Endothelial cell of umbilical vein (primary cell): ENCODE data around the gene NUTM2G. TPM values are rescaled to one million over a fixed set of nuclear protein-coding genes. Genes with fewer than 3 reads are reported as not detected.
"Not testable (repeated sequence)": the region's sequence is repeated elsewhere in the genome, so short reads cannot be mapped to it uniquely, and the experiment has no call there.

Experiments
- BruUV-seq: library from RNA; stranded (reverse); fragments of 400-500 nt; replicated peaks from 2 replicates; lab custom pipeline; 2021; lab: Mats Ljungman, UMichigan
- CTCF ChIA-PET: fragments of 300-600, 350-600 bp; sonication (Branson Sonifier 250); formaldehyde crosslinking; loops from one replicate; lab custom pipeline; 2021; ENCODE audit warnings: antibody characterized with exemption, inconsistent platforms; lab: Charles Lee
- POLR2A ChIA-PET: fragments of 300-600, 350-600 bp; sonication (Branson Sonifier 250); formaldehyde crosslinking; loops from one replicate; lab custom pipeline; 2021; ENCODE audit warnings: antibody characterized with exemption, inconsistent platforms; lab: Charles Lee
- DNase-seq: peaks from one replicate; pipeline ENCODE4 v3.0.0-alpha.2; 2011; ENCODE audit warnings: low read depth, low spot score
- FAIRE-seq: peaks from 2 replicates; lab custom pipeline; 2011; peaks lifted over from hg19 to GRCh38; lab: Jason Lieb, UNC
- H2AFZ ChIP-seq: 2 replicates; pipeline ENCODE4 v1.6.0; 2012; ENCODE audit warnings: low read depth, low read length, control low read depth, inconsistent platforms
- H3K27ac ChIP-seq: 2 replicates; pipeline ENCODE4 v1.5.1; 2011; ENCODE audit warnings: low read depth, mild to moderate bottlenecking, control low read depth, low read length, moderate library complexity; ENCODE audit not compliant: insufficient read depth
- H3K27me3 ChIP-seq, 2 experiments: 2 replicates each; pipeline versions ENCODE4 v1.6.0 to v1.6.1; 2011; ENCODE audit warnings: low read length in 2 of 2, mixed read lengths in 1 of 2; ENCODE audit not compliant: control insufficient read depth in 2 of 2, insufficient read depth in 2 of 2
- H3K36me3 ChIP-seq, 2 experiments: 2 replicates in 1 of 2; 3 replicates in 1 of 2; pipeline ENCODE4 v1.5.1; 2011; ENCODE audit warnings: low read length in 2 of 2, mild to moderate bottlenecking in 1 of 2, moderate library complexity in 1 of 2; ENCODE audit not compliant: control insufficient read depth in 2 of 2, insufficient read depth in 2 of 2; ENCODE audit errors: extremely low read depth in 1 of 2
- H3K4me1 ChIP-seq: 3 replicates; pipeline ENCODE4 v1.5.1; 2011; ENCODE audit warnings: mild to moderate bottlenecking, low read length; ENCODE audit not compliant: control insufficient read depth, insufficient read depth; ENCODE audit errors: extremely low read depth
- H3K4me2 ChIP-seq: 2 replicates; pipeline ENCODE4 v1.6.1; 2011; ENCODE audit warnings: low read length, control low read depth, mixed read lengths; ENCODE audit not compliant: insufficient read depth
- H3K4me3 ChIP-seq, 3 experiments: fragments of 200-600 bp in 1 of 3; sonication (generic), shearing (Covaris generic) in 1 of 3; replicated peaks in 1 of 3; 2 replicates each; pipeline ENCODE4 v1.5.1; 2011 to 2016; ENCODE audit warnings: control low read depth in 3 of 3, low read length in 3 of 3, mild to moderate bottlenecking in 2 of 3, inconsistent platforms in 1 of 3, low read depth in 1 of 3, moderate library complexity in 1 of 3; ENCODE audit not compliant: insufficient read depth in 1 of 3
- H3K79me2 ChIP-seq: 2 replicates; pipeline ENCODE4 v1.6.0; 2012; ENCODE audit warnings: low read length, inconsistent platforms; ENCODE audit not compliant: control insufficient read depth, insufficient read depth
- H3K9ac ChIP-seq: replicated peaks from 2 replicates; pipeline ENCODE3; 2011; ENCODE audit warnings: low read length, control low read depth; ENCODE audit not compliant: insufficient read depth; ENCODE audit errors: extremely low read depth
- H3K9me1 ChIP-seq: replicated peaks from 3 replicates; pipeline ENCODE4 v1.6.0; 2011; ENCODE audit warnings: mild to moderate bottlenecking, low read length; ENCODE audit not compliant: control insufficient read depth, insufficient read depth; ENCODE audit errors: extremely low read depth
- H3K9me3 ChIP-seq: replicated peaks from 2 replicates; pipeline ENCODE4 v1.5.1; 2012; ENCODE audit warnings: low read length, inconsistent platforms; ENCODE audit not compliant: control insufficient read depth, insufficient read depth
- H4K20me1 ChIP-seq: replicated peaks from 2 replicates; pipeline ENCODE3; 2011; ENCODE audit warnings: mild to moderate bottlenecking, low read length; ENCODE audit not compliant: control insufficient read depth, insufficient read depth; ENCODE audit errors: extremely low read depth
- dilution Hi-C: fragments of 300-500 bp; cut with MboI; formaldehyde crosslinking; loops from one replicate; pipeline ENCODE4 v1.15.0; 2019; ENCODE audit warnings: low sequenced_read_pairs; ENCODE audit not compliant: extremely low pct_ligation_motif_present
- intact Hi-C: fragments of 100-400 bp; cut with micrococcal nuclease; formaldehyde crosslinking; loops from one replicate; pipeline ENCODE4 v1.10.0; 2022
- polyA plus RNA-seq, 4 experiments: library from polyadenylated mRNA; depleted of rRNA in 3 of 4; stranded (reverse) in 3 of 4; unstranded in 1 of 4; fragments of >200 nt; gene quantifications; 2 replicates each; pipeline versions ENCODE4 v1.2.1 to v1.2.3, GENCODE V29; 2011 to 2012; ENCODE audit warnings: missing spikeins in 1 of 4
- total RNA-seq: library from RNA; stranded (reverse); gene quantifications from 2 replicates; pipeline ENCODE4 v1.2.3, GENCODE V29; 2021

The NUTM2G gene
- total and polyA plus RNA-seq, 2 donors (not counting 3 experiments of a cell fraction or from before 2014, with no cell fraction given) = not detected

DNA sequence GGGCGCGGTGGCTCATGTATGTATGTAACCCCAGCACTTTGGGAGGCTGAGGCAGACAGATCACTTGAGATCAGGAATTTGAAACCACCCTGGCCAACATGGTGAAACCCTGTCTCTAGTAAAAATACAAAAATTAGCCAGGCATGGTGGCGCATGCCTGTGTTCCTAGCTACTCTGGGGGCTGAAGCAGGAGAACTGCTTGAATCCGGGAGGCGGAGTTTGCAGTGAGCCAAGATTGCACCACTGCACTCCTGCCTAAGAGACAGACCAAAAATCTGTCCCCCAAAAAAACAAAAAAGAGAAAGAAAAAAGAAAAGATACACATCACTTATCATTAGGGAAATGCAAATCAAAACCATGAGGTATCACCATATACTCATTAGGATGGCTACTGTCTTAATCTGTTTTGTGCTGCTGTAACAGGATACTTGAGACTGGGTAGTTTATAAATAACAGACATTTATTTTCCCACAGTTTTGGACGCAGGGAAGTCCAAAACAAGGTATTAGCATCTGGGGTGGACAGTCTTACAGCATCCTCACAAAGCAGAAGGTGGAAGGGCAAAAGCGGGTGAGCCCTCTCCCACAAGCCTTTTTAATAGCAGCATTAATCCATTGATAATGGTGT lies 55.0 kb downstream of the NUTM2G start:
- H3K27ac ChIP-seq, H2AFZ ChIP-seq, BruUV-seq, H3K9me3 ChIP-seq, H3K9ac ChIP-seq, POLR2A ChIA-PET, H3K36me3 ChIP-seq, H3K9me1 ChIP-seq, intact Hi-C loops, DNase-seq, H3K4me1 ChIP-seq, H4K20me1 ChIP-seq, H3K4me3 ChIP-seq, CTCF ChIA-PET, dilution Hi-C loops, H3K27me3 ChIP-seq, H3K4me2 ChIP-seq, FAIRE-seq: not testable (repeated sequence)
- H3K79me2 ChIP-seq = peaks cover 40% of the 10 kb centered on the region

DNA sequence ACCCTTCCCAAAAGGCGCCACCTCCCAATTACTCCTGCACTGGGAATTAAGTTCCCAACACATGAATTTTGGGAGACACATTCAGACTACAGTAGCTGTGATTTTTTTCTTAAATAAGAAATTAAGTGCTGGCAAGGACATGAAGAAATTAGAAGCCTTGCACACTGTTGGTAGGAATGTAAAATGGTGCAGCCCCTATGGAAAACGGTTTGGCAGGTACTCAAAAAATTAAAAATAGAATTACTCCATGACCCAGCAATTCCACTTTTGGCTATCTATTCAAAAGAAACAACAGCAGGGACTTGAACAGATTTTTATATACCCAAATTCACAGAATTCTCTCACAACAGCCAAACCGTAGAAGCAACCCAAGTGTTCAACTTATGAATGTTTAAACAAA lies 55.5 kb downstream of the NUTM2G start:
- H3K4me2 ChIP-seq, H3K27ac ChIP-seq, H3K4me3 ChIP-seq, H3K9me1 ChIP-seq, H3K36me3 ChIP-seq, H2AFZ ChIP-seq, CTCF ChIA-PET, POLR2A ChIA-PET, BruUV-seq, intact Hi-C loops, H3K4me1 ChIP-seq, H3K9ac ChIP-seq, DNase-seq, H3K27me3 ChIP-seq, FAIRE-seq, H4K20me1 ChIP-seq, H3K9me3 ChIP-seq, dilution Hi-C loops: not testable (repeated sequence)
- peaks cover 38% of the 10 kb centered on the region for H3K79me2 ChIP-seq

DNA sequence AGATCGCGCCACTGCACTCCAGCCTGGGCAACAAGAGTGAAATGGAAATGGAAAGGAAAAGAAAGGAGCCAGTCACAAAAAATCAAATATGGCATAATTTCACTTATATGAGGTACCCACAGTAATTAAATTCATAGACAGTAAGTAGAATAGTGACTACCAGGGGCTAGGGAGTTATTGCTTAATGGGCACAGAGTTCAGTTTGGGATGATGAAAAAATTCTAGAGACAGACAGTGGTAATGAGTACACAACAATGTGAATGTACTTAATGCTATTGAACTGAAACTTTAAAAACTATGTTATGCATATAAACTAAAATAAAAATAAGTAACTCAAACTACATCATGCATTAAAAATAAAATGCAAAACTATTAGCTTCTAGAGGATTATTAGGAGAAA lies 56.2 kb downstream of the NUTM2G start:
- FAIRE-seq, POLR2A ChIA-PET, H3K9ac ChIP-seq: not testable (repeated sequence)

More for the DNA sequence above, 56.2 kb downstream of the NUTM2G start:
- H3K4me3 ChIP-seq, H4K20me1 ChIP-seq, H3K9me3 ChIP-seq, H3K36me3 ChIP-seq, H3K27ac ChIP-seq, BruUV-seq, DNase-seq, CTCF ChIA-PET, H3K4me2 ChIP-seq, dilution Hi-C loops, intact Hi-C loops, H3K27me3 ChIP-seq, H2AFZ ChIP-seq, H3K9me1 ChIP-seq, H3K4me1 ChIP-seq: not testable (repeated sequence)
- H3K79me2 ChIP-seq = peaks cover 33% of the 10 kb centered on the region

Other genes with a start within 250 kb of the NUTM2G start
- 8.7 and 8.8 TPM in 2 replicates for gene ZNF510, start 150.8 kb upstream of the NUTM2G start, total RNA-seq
- 3.2 and 4.4 TPM in 2 replicates for gene ZNF510, start 150.8 kb upstream of the NUTM2G start, polyA plus RNA-seq
- 3.6 and 4.4 TPM in 2 replicates for gene ZNF782, start 74.3 kb upstream of the NUTM2G start, total RNA-seq
- gene ZNF782, start 74.3 kb upstream of the NUTM2G start, polyA plus RNA-seq = 0.62 and 0.97 TPM in 2 replicates
- gene CTSV, start 110.3 kb downstream of the NUTM2G start, total RNA-seq = 0.83 and 1.3 TPM in 2 replicates
- 0.64 and 0.80 TPM in 2 replicates for gene CTSV, start 110.3 kb downstream of the NUTM2G start, polyA plus RNA-seq